Superior temporal gyrus (tissue), 1 donor: ENCODE measurements around the gene NECTIN2.
"Not testable (repeated sequence)": the region's sequence is repeated elsewhere in the genome, so short reads cannot be mapped to it uniquely, and the experiment has no call there.

ENCODE experiments used
- DNase-seq: peaks from one replicate; pipeline ENCODE4 v3.0.0-alpha.2; 2016; ENCODE audit errors: extremely low spot score

The NECTIN2 gene

GRCh38 chr19:44817725-44818465 is 28.2 kb upstream of the NECTIN2 start:
- DNase-seq = no peak

- DNase-seq = no peak
Measured at GRCh38 chr19:44818466-44819031, 27.5 kb upstream of the NECTIN2 start.

- no peak for DNase-seq
Measured at GRCh38 chr19:44819246-44819832, 26.8 kb upstream of the NECTIN2 start.

- no peak for DNase-seq
Measured at GRCh38 chr19:44820648-44821609, 25.2 kb upstream of the NECTIN2 start.

GRCh38 chr19:44822177-44822576 is 23.9 kb upstream of the NECTIN2 start:
- no peak for DNase-seq

- no peak for DNase-seq
Measured at GRCh38 chr19:44822670-44823372, 23.3 kb upstream of the NECTIN2 start.

GRCh38 chr19:44823373-44823698 is 22.8 kb upstream of the NECTIN2 start:
- DNase-seq = no peak

GRCh38 chr19:44824761-44825160 is 21.3 kb upstream of the NECTIN2 start:
- DNase-seq = no peak

- not testable (repeated sequence) for DNase-seq
Measured at GRCh38 chr19:44832875-44833274, 13.2 kb upstream of the NECTIN2 start.

GRCh38 chr19:44834399-44834798 is 11.7 kb upstream of the NECTIN2 start:
- DNase-seq = not testable (repeated sequence)

- no peak for DNase-seq
Measured at GRCh38 chr19:44839276-44839675, 6.8 kb upstream of the NECTIN2 start.

- DNase-seq = no peak
Measured at GRCh38 chr19:44840811-44841210, 5.3 kb upstream of the NECTIN2 start.

- no peak for DNase-seq
Measured at GRCh38 chr19:44841231-44841630, 4.9 kb upstream of the NECTIN2 start.

GRCh38 chr19:44845286-44845611 is 848 bp upstream of the NECTIN2 start:
- DNase-seq = no peak

- no peak for DNase-seq
Measured at GRCh38 chr19:44846455-44847143, 502 bp downstream of the NECTIN2 start.

- no peak for DNase-seq
Measured at GRCh38 chr19:44847144-44848035, 1.3 kb downstream of the NECTIN2 start.

- no peak for DNase-seq
Measured at GRCh38 chr19:44848036-44848811, 2.1 kb downstream of the NECTIN2 start.

- DNase-seq = no peak
Measured at GRCh38 chr19:44848812-44849447, 2.8 kb downstream of the NECTIN2 start.

- no peak for DNase-seq
Measured at GRCh38 chr19:44850641-44851109, 4.6 kb downstream of the NECTIN2 start.
